HG02798 (cell line): ENCODE data around the gene ICAM1.
"Not testable (repeated sequence)": the region's sequence is repeated elsewhere in the genome, so short reads cannot be mapped to it uniquely, and the experiment has no call there.

ENCODE experiments used
- ATAC-seq: cut with Tn5 transposase; IDR thresholded peaks from one replicate; pipeline ENCODE4 v1.9.1; 2021; ENCODE audit warnings: mild to moderate bottlenecking; ENCODE audit not compliant: unreplicated experiment, poor library complexity

The ICAM1 gene

DNA sequence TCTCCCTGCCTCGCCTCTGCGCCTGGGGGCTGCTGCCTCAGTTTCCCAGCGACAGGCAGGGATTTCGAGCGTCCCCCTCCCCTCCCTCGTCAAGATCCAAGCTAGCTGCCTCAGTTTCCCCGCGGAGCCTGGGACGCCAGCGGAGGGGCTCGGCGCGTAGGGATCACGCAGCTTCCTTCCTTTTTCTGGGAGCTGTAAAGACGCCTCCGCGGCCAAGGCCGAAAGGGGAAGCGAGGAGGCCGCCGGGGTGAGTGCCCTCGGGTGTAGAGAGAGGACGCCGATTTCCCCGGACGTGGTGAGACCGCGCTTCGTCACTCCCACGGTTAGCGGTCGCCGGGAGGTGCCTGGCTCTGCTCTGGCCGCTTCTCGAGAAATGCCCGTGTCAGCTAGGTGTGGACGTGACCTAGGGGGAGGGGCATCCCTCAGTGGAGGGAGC, 722 bp upstream of the ICAM1 start:
- peak; percentile 41 for ATAC-seq

DNA sequence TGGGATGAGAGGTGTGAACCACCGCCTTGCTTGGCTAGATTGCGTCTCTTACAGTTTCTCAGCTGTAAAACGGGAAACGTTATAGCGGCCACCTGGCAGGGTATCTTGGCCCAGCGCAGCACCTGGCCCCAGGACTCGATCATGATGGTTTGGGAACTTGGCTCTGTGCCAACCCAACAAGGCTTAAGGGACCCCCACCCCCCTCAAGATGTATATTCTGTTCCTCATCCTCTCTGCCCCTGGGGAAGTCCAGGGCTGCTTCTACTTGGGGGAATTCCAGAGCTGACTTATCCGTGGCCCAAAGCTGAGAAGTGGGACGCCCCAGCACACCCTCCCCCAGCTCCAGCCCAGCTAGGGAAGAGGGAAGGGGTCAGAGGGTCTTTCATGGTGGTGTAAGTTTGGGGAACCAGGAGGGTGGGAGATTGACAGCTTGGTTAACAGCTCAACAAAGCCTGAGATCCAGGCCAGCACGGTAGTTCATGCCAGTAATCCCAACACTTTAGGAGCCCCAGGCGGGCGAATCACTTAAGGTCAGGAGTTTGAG, 695 bp downstream of the ICAM1 start:
- ATAC-seq: peak; percentile 28

DNA sequence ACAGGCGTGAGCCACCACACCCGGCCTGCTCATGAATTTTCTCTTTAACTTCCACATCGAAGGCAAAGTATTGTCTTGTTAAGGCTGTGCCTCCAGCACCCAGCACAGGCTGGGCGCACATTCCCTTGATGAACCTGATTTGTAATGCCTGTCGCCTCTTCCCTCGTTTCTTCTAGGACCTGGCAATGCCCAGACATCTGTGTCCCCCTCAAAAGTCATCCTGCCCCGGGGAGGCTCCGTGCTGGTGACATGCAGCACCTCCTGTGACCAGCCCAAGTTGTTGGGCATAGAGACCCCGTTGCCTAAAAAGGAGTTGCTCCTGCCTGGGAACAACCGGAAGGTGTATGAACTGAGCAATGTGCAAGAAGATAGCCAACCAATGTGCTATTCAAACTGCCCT, 3.7 kb downstream of the ICAM1 start:
- no peak for ATAC-seq

DNA sequence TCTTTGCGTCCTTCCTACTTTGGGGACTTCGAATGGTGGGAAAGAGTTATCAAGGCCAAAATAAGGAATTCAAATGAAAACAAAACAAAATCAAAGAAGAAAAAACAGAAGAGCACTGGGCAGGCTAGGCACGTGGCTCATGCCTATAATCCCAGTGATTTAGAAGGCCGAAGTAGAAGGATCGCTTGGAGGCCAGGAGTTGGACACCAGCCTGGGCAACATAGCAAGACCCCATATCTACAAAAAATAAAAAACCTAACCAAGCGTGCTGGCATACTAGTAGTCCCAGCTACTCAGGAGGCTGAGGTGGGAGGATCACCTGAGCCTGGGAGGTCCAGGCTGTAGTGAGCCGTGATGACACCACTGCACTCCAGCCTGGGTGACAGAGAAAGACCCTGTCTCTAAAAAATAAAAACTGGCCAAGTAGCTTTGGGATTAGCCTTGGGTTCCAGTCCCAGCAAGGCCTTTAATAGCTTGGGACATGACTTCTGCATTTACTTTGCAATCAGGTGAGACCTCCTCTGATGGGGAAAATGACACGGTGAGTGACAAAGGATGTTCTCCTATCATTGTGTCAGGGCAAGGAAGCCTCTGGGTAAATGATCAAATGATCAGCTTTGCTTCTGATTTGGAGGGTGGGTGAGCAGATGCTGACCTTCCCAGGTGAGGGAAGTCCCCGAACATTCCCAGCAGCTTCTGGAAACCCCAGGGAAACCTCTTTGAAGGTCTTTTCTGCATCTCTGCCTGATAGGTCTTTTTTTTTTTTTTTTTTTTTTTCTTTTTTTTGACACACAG, 7.1 kb downstream of the ICAM1 start:
- ATAC-seq: no peak

DNA sequence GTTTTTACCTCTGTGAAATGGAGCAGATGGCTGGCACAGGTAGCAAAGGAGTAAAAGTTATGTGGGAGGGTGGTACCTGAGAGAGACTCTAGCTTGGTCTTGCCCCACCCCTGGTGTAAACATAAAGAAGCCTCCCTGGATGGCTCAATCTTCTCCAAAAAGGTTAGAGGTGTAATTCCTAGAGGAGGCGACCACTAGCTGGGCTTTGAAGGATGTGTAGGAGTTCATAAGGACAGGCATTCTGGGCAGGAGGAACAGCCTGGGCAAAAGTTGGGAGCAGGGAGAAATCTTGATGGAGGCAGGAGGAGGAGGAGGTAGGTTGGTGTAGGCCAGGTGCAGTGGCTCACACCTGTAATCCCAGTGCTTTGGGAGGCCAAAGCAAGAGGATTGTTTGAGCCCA, 8.0 kb downstream of the ICAM1 start:
- ATAC-seq: no peak

DNA sequence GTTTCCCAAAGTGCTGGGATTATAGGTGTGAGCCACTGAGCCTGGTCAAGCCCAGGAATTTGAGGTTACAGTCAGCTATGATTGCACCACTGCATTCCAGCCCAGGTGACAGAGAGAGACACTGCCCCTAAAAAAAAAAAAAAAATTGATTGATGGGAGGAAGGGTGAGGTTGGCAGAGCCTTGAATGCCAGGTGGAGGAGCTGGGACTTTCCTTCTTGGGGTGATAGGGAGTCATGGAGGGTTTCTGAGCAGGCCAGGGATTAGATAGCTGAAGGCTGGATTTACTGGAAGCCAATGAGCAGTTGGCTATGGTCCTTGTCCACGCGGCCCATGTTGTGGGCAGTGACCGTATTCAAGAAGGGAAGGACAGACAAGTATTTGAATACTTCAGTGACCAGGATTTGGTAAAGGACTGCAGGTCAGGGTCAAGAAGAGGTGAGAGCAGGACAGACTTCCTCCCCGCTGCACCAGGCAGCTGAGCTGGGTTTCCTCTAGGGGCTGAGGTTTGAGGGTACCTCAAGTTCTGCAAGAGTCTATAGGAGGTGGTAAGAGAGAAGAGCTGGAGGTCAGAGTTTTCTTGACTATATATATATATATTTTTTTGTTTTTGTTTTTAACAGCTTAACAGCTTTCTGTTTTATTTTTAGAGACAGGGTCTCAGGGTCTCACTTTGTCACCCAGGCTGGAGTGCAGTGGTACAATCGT, 9.0 kb downstream of the ICAM1 start:
- no peak for ATAC-seq

DNA sequence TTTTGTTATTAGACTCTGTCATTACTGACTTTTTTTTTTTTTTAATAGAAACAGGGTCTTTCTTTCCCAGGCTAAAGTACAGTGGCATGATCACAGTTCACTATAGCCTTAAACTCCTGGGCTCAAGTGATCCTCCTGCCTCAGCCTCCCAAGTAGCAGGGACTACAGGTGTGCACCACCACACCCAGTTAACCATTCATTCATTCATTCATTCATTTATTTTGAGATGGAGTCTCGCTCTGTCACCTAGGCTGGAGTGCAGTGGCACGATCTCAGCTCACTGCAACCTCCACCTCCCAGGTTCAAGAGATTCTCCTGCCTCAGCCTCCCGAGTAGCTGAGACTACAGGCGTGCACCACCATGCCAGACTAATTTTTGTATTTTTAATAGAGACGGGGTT, 11.1 kb downstream of the ICAM1 start:
- ATAC-seq: not testable (repeated sequence)

DNA sequence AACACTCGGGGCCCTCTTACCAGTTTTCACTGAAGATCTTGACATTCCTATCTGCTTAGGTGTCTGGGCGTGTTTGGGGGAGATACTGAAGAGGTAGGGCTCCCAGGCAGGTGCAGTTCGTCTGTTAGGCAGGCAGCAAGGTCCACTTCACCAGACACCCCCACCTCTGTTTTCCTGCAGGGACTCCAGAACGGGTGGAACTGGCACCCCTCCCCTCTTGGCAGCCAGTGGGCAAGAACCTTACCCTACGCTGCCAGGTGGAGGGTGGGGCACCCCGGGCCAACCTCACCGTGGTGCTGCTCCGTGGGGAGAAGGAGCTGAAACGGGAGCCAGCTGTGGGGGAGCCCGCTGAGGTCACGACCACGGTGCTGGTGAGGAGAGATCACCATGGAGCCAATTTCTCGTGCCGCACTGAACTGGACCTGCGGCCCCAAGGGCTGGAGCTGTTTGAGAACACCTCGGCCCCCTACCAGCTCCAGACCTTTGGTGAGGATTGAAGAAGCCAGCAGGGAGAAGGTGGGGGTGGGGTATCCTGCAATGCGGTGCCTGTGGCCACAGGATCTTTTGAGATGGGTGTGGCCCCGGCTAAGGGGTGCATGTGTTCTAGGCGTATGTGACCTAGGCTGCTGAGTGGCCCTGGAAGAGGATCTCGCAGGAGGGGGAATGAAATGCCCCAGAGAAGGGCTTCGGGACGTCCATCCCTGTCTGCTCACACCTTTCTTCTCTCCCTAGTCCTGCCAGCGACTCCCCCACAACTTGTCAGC, 12.6 kb downstream of the ICAM1 start:
- no peak for ATAC-seq

DNA sequence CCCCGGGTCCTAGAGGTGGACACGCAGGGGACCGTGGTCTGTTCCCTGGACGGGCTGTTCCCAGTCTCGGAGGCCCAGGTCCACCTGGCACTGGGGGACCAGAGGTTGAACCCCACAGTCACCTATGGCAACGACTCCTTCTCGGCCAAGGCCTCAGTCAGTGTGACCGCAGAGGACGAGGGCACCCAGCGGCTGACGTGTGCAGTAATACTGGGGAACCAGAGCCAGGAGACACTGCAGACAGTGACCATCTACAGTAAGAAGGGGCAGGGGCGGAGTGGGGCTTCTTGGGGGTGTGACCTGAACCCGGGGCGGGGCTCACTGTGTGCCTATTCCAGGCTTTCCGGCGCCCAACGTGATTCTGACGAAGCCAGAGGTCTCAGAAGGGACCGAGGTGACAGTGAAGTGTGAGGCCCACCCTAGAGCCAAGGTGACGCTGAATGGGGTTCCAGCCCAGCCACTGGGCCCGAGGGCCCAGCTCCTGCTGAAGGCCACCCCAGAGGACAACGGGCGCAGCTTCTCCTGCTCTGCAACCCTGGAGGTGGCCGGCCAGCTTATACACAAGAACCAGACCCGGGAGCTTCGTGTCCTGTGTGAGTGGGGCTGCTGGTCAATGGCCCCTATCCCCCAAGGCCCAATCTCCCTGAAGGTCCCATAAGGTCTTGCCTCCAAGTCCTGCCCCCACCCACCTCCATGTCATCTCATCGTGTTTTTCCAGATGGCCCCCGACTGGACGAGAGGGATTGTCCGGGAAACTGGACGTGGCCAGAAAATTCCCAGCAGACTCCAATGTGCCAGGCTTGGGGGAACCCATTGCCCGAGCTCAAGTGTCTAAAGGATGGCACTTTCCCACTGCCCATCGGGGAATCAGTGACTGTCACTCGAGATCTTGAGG, 13.4 kb downstream of the ICAM1 start:
- no peak for ATAC-seq

DNA sequence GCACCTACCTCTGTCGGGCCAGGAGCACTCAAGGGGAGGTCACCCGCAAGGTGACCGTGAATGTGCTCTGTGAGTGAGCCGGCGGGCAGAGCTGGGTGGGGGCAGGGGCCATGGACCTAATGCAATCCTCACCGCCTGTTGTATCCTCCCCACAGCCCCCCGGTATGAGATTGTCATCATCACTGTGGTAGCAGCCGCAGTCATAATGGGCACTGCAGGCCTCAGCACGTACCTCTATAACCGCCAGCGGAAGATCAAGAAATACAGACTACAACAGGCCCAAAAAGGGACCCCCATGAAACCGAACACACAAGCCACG, 14.0 kb downstream of the ICAM1 start:
- no peak for ATAC-seq

DNA sequence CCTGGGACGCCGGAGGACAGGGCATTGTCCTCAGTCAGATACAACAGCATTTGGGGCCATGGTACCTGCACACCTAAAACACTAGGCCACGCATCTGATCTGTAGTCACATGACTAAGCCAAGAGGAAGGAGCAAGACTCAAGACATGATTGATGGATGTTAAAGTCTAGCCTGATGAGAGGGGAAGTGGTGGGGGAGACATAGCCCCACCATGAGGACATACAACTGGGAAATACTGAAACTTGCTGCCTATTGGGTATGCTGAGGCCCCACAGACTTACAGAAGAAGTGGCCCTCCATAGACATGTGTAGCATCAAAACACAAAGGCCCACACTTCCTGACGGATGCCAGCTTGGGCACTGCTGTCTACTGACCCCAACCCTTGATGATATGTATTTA, 14.5 kb downstream of the ICAM1 start:
- no peak for ATAC-seq

DNA sequence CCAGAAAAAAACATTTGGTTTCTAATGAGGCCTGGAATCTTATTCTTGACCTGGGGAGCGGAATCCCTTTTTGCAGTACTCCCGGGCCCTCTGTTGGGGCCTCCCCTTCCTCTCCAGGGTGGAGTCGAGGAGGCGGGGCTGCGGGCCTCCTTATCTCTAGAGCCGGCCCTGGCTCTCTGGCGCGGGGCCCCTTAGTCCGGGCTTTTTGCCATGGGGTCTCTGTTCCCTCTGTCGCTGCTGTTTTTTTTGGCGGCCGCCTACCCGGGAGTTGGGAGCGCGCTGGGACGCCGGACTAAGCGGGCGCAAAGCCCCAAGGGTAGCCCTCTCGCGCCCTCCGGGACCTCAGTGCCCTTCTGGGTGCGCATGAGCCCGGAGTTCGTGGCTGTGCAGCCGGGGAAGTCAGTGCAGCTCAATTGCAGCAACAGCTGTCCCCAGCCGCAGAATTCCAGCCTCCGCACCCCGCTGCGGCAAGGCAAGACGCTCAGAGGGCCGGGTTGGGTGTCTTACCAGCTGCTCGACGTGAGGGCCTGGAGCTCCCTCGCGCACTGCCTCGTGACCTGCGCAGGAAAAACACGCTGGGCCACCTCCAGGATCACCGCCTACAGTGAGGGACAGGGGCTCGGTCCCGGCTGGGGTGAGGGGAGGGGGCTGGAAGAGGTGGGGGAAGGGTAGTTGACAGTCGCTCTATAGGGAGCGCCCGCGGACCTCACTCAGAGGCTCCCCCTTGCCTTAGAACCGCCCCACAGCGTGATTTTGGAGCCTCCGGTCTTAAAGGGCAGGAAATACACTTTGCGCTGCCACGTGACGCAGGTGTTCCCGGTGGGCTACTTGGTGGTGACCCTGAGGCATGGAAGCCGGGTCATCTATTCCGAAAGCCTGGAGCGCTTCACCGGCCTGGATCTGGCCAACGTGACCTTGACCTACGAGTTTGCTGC, 16.1 kb downstream of the ICAM1 start, which contains the start of gene ICAM4:
ICAM4 (plus strand) TSS at position 153 of the 935 bp plus-strand sequence; CDS start at position 211, 58 bp downstream.
- no peak for ATAC-seq

DNA sequence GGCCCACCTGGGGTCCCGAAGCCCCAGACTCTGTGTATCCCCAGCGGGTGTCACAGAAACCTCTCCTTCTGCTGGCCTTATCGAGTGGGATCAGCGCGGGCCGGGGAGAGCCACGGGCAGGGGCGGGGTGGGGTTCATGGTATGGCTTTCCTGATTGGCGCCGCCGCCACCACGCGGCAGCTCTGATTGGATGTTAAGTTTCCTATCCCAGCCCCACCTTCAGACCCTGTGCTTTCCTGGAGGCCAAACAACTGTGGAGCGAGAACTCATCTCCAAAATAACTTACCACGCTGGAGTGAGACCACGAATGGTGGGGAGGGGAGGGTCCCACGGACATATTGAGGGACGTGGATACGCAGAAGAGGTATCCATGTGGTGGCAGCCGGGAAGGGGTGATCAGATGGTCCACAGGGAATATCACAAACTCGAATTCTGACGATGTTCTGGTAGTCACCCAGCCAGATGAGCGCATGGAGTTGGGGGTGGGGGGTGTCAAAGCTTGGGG, 17.8 kb downstream of the ICAM1 start:
- ATAC-seq: no peak

DNA sequence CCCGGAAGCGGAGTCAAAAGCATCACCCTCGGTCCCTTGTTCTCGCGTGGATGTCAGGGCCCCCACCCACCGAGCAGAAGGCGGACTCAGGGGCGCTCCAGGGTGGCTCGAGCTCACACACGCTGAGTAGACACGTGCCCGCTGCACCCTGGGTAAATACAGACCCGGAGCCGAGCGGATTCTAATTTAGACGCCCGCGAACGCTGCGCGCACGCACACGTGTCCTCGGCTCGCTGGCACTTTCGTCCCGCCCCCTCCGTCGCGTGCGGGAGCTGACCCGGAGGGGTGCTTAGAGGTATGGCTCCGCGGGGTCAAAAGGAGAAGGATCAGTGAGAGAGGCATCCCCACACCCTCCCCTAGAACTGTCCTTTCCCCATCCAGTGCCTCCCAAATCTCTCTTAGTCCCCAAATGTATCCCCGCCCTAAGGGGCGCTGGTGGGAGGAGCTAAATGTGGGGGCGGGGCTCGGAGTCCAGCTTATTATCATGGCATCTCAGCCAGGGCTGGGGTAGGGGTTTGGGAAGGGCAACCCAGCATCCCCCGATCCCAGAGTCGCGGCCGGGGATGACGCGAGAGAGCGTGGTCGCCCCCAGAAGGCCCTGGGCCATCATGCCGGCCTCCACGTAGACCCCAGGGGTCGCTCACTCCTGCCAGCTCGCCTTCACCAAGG, 18.4 kb downstream of the ICAM1 start:
- no peak for ATAC-seq

DNA sequence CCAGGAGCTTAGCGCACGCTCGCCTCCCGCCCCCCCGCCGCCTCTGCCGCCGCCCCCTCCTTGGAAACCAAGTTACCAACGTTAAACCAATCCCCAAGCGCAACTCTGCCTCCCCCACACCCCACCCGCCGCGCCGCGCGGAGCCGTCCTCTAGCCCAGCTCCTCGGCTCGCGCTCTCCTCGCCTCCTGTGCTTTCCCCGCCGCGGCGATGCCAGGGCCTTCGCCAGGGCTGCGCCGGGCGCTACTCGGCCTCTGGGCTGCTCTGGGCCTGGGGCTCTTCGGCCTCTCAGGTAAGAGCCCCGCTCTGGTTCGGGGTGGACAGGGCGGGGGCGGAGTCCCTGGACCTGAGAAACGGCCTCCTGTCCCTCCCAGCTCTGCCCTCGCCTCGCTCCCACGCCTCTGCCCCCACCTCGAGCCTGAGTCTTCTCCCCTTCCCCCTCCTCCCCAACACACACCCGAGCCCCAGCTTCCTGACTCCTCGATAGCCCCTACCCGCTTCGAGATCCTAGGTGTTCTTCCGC, 19.0 kb downstream of the ICAM1 start, which contains the start of gene ICAM5:
ICAM5 (plus strand) TSS at position 117 of the 521 bp plus-strand sequence; CDS start at position 209, 92 bp downstream.
- no peak for ATAC-seq

DNA sequence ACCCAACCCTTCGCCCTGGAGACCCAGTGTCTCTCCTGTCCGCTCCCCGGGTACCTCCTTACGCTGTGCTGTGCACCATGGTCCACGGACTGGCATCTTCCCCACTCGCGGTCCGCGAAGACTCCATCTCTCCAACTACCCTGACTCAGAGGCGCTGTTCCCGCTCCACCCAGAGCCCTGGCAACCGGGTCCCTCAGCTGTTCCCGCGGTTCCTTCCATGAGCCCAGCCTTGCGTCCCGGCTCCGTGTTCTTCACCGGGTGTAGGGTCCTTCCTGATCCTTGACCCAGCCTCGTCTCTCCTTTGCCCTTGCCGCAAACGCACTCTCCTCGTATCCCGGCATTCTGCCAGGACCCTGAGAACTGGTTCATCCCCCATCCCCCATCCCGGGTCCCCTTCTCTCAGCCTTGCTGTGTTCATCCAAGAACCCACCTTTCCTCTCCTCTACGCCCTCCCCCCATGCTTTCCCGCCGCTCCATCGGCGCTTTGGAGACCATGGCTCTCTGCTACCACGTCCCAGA, 19.5 kb downstream of the ICAM1 start:
- ATAC-seq: no peak

DNA sequence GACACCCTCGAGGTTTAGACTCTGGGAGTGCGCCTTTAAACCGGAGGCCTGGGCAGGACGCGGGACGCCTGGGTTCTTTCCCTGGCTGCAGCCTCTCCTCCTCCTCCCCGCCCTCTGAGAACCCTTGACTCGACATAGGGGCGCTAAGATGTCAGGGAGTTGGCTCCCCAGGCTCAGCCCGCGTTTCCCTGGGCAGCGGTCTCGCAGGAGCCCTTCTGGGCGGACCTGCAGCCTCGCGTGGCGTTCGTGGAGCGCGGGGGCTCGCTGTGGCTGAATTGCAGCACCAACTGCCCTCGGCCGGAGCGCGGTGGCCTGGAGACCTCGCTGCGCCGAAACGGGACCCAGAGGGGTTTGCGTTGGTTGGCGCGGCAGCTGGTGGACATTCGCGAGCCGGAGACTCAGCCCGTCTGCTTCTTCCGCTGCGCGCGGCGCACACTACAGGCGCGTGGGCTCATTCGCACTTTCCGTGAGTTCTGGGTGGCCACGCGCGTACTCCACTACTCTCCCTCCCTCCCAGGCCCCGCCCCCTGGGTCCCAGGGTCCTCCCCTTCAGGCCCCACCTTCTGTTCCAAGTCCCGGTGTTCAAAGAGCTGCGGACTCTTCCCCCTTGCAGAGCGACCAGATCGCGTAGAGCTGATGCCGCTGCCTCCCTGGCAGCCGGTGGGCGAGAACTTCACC, 20.1 kb downstream of the ICAM1 start:
- ATAC-seq: no peak
